Measurements from ENCODE around the gene GASK1B.

Gene GASK1B

GRCh38 chr4:158133551-158133950, 39.3 kb downstream of the GASK1B start:
- no peak for DNase-seq (ENCODE audit: low spot score)
- in situ Hi-C loops (cut with MboI; ENCODE audit: low pct_unique_long_range_greater_than_20kb, low sequenced_read_pairs, unreplicated experiment) = no loop called here
- TF ChIP-seq CTCF (IDR thresholded peaks at IDR 0.05; ENCODE audit: extremely low read depth, insufficient read depth, missing control alignments) = no peak

- DNase-seq (ENCODE audit: low spot score) = no peak
- in situ Hi-C loops (cut with MboI; ENCODE audit: low pct_unique_long_range_greater_than_20kb, low sequenced_read_pairs, unreplicated experiment) = no loop called here
- TF ChIP-seq CTCF (IDR thresholded peaks at IDR 0.05; ENCODE audit: extremely low read depth, insufficient read depth, missing control alignments) = no peak
Observed at GRCh38 chr4:158131027-158131426, 41.8 kb downstream of the GASK1B start.

GRCh38 chr4:158130204-158130603, 42.6 kb downstream of the GASK1B start:
- DNase-seq (ENCODE audit: low spot score) = no peak
- in situ Hi-C loops (cut with MboI; ENCODE audit: low pct_unique_long_range_greater_than_20kb, low sequenced_read_pairs, unreplicated experiment) = no loop called here
- TF ChIP-seq CTCF (IDR thresholded peaks at IDR 0.05; ENCODE audit: extremely low read depth, insufficient read depth, missing control alignments) = no peak

- in situ Hi-C loops (cut with MboI; ENCODE audit: low pct_unique_long_range_greater_than_20kb, low sequenced_read_pairs, unreplicated experiment) = no loop called here
- TF ChIP-seq CTCF (IDR thresholded peaks at IDR 0.05; ENCODE audit: extremely low read depth, insufficient read depth, missing control alignments) = no peak
- no peak for DNase-seq (ENCODE audit: low spot score)
Observed at GRCh38 chr4:158129694-158130093, 43.1 kb downstream of the GASK1B start.

- no peak for DNase-seq (ENCODE audit: low spot score)
- no peak for TF ChIP-seq CTCF (IDR thresholded peaks at IDR 0.05; ENCODE audit: extremely low read depth, insufficient read depth, missing control alignments)
- in situ Hi-C loops (cut with MboI; ENCODE audit: low pct_unique_long_range_greater_than_20kb, low sequenced_read_pairs, unreplicated experiment) = no loop called here
Observed at GRCh38 chr4:158128540-158128939, 44.3 kb downstream of the GASK1B start.

- in situ Hi-C loops (cut with MboI; ENCODE audit: low pct_unique_long_range_greater_than_20kb, low sequenced_read_pairs, unreplicated experiment) = no loop called here
Observed at GRCh38 chr4:158125310-158125709, 47.5 kb downstream of the GASK1B start.

More at GRCh38 chr4:158125310-158125709, 47.5 kb downstream of the GASK1B start:
- no peak for TF ChIP-seq CTCF (IDR thresholded peaks at IDR 0.05; ENCODE audit: extremely low read depth, insufficient read depth, missing control alignments)
- DNase-seq (ENCODE audit: low spot score) = no peak

All from GM13977 (cell line).